Lower leg skin (tissue), 3 donors: Measurements from ENCODE around the gene EPG5.

ENCODE experiments used
- POLR2A ChIP-seq, 2 donors: fragments of 450-650 bp; IDR thresholded peaks; one replicate each; pipeline ENCODE4 v1.6.1; 2016 to 2017; ENCODE audit warnings: antibody characterized with exemption in 2 of 2, mild to moderate bottlenecking in 1 of 2, moderate library complexity in 1 of 2
- TF ChIP-seq, protein P1 (sequence below), 3 donors: fragments of 450-650 bp; IDR thresholded peaks; one replicate each; pipeline ENCODE4 v1.5.1; 2016; ENCODE audit warnings: antibody characterized with exemption in 3 of 3, mild to moderate bottlenecking in 3 of 3, moderate library complexity in 2 of 3

DNA sequence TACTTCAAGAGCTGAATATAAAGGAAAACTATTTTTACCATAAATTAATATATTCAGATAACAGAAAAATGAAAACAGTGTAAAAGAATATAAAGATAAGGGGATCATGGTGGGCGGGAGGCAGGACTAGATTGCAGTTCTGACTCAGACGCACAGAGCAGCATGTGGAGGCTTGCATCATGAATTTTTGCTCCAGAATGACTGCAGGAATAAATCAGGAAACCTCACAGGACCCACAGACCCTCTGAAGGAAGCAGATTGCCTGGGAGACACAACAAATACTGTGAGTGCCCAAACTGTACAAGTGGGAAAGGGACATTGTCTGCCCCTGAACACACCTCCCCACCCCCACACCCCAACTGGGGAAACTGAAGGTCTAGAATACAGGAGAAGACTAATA is 160.9 kb downstream of the EPG5 start:
- TF ChIP-seq, protein P1, sequence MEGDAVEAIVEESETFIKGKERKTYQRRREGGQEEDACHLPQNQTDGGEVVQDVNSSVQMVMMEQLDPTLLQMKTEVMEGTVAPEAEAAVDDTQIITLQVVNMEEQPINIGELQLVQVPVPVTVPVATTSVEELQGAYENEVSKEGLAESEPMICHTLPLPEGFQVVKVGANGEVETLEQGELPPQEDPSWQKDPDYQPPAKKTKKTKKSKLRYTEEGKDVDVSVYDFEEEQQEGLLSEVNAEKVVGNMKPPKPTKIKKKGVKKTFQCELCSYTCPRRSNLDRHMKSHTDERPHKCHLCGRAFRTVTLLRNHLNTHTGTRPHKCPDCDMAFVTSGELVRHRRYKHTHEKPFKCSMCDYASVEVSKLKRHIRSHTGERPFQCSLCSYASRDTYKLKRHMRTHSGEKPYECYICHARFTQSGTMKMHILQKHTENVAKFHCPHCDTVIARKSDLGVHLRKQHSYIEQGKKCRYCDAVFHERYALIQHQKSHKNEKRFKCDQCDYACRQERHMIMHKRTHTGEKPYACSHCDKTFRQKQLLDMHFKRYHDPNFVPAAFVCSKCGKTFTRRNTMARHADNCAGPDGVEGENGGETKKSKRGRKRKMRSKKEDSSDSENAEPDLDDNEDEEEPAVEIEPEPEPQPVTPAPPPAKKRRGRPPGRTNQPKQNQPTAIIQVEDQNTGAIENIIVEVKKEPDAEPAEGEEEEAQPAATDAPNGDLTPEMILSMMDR (IDR thresholded peaks at IDR 0.05), result no peak
- TF ChIP-seq POLR2A (IDR thresholded peaks at IDR 0.05), result no peak
